ENCODE results near the gene OPN4. TPM values are rescaled to one million over a fixed set of nuclear protein-coding genes. Genes with fewer than 3 reads are reported as not detected.

OPN4 gene
- total and polyA plus RNA-seq, 2 donors from 2014 or later: not detected

GRCh38 chr10:86715836-86716235, 61.5 kb downstream of the OPN4 start:
- Histone ChIP-seq H3K27ac (ENCODE audit: low read depth in 2 of 2, low read length in 2 of 2) (no peak overlapping the region), H3K4me1 (ENCODE audit: control insufficient read depth in 2 of 3, insufficient read depth in 2 of 3, low read depth in 1 of 3, low read length in 3 of 3) (peaks cover 0 to 10% (median under 1%) of the 10 kb centered on the region in 3 donors), H3K27me3 (ENCODE audit: control insufficient read depth, insufficient read depth, low read length) (no peaks in the 10 kb centered on the region), H3K4me3 (ENCODE audit: low read length in 3 of 3) (no peak overlapping the region), H3K36me3 (ENCODE audit: control insufficient read depth in 2 of 3, insufficient read depth in 3 of 3, low read length in 3 of 3) (no peaks in the 10 kb centered on the region), H3K9ac (ENCODE audit: low read length in 3 of 3) (no peak overlapping the region), H3K9me3 (ENCODE audit: control insufficient read depth in 2 of 3, insufficient read depth in 1 of 3, low read length in 3 of 3) (no peaks in the 10 kb centered on the region)
- no peak for FAIRE-seq
- DNase-seq: no peak
- no peak for TF ChIP-seq CTCF (IDR thresholded peaks at IDR 0.05; ENCODE audit: borderline replicate concordance, extremely low read depth, insufficient read depth)
- intact Hi-C loops (cut with DNase I): no loop called here

Other genes with a start within 250 kb of the OPN4 start
- gene WAPL, start 132.8 kb upstream of the OPN4 start, total RNA-seq: 34.7 TPM
- 17.6 TPM for gene WAPL, start 132.8 kb upstream of the OPN4 start, polyA plus RNA-seq (ENCODE audit: insufficient read depth, low read depth, low replicate concordance)
- 7.7 TPM for gene LDB3, start 14.0 kb downstream of the OPN4 start, total RNA-seq
- gene LDB3, start 14.0 kb downstream of the OPN4 start, polyA plus RNA-seq (ENCODE audit: insufficient read depth, low read depth, low replicate concordance): 3.3 TPM
- 37.4 TPM for gene BMPR1A, start 102.1 kb downstream of the OPN4 start, total RNA-seq
- 7.9 TPM for gene BMPR1A, start 102.1 kb downstream of the OPN4 start, polyA plus RNA-seq (ENCODE audit: insufficient read depth, low read depth, low replicate concordance)

Measured in kidney (tissue), 14 donors.